ENCODE measurements around the gene SORT1. TPM values are rescaled to one million over a fixed set of nuclear protein-coding genes. Genes with fewer than 3 reads are reported as not detected.

Gene SORT1
- total and polyA plus RNA-seq, 4 donors: 1.0 to 10.6 (median 3.4) TPM

DNA sequence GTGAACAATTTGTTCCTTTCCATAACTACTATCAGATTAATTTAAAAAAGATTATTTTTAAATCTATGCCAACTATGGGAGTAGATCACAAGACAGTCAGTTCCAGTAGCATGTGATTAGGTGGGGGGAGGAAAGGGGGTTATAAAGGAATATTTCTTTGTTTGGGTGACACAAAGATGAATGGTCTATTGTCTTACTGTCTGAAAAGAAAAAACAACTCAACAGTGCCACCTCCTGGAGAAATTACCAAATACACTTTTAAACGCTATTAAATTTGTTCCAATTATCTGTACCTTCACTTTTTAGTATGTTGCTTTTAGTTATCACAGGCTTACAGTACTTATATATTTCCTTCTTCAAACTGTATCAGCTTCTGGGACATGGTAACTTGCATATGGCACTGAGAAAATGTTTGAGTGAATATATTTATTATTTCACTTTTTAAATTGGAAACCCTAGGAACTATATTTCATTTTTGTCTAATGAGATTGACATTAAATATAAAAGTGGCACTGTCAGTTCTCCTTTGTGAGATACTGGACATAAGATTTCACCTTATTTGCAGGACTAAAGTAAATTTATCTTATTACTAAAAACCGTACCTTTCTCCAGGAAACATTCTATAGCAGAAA, 1.7 kb upstream of the SORT1 start:
- TF ChIP-seq FOXA1 (IDR thresholded peaks at IDR 0.05): no peak
- no peak for TF ChIP-seq JUND (IDR thresholded peaks at IDR 0.05)
- TF ChIP-seq, protein P1, sequence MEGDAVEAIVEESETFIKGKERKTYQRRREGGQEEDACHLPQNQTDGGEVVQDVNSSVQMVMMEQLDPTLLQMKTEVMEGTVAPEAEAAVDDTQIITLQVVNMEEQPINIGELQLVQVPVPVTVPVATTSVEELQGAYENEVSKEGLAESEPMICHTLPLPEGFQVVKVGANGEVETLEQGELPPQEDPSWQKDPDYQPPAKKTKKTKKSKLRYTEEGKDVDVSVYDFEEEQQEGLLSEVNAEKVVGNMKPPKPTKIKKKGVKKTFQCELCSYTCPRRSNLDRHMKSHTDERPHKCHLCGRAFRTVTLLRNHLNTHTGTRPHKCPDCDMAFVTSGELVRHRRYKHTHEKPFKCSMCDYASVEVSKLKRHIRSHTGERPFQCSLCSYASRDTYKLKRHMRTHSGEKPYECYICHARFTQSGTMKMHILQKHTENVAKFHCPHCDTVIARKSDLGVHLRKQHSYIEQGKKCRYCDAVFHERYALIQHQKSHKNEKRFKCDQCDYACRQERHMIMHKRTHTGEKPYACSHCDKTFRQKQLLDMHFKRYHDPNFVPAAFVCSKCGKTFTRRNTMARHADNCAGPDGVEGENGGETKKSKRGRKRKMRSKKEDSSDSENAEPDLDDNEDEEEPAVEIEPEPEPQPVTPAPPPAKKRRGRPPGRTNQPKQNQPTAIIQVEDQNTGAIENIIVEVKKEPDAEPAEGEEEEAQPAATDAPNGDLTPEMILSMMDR (IDR thresholded peaks at IDR 0.05; ENCODE audit: low read depth, low read length, missing input control): peak; percentile 61
- TF ChIP-seq REST (IDR thresholded peaks at IDR 0.05): no peak
- peak; percentile 85 to 87 for TF ChIP-seq RAD21 (IDR thresholded peaks at IDR 0.05)
- TF ChIP-seq HNF4G (IDR thresholded peaks at IDR 0.05): no peak
- no peak for TF ChIP-seq YY1 (IDR thresholded peaks at IDR 0.05)
- TF ChIP-seq SP1 (IDR thresholded peaks at IDR 0.05): no peak
- H3K9ac ChIP-seq (ENCODE audit: low read depth in 1 of 2, low read length in 2 of 2): no peak overlapping the region
- no peak for DNase-seq (ENCODE audit: low spot score)
- peaks cover 3 to 13% (median 9%) of the 10 kb centered on the region in 4 donors for H3K4me1 ChIP-seq (ENCODE audit: control insufficient read depth in 4 of 4, insufficient read depth in 4 of 4, low read length in 3 of 4)
- H3K9me3 ChIP-seq (ENCODE audit: control insufficient read depth in 4 of 4, low read length in 3 of 4): no peaks in the 10 kb centered on the region
- peaks cover 0 to 32% (median 20%) of the 10 kb centered on the region in 4 donors for H3K36me3 ChIP-seq (ENCODE audit: control insufficient read depth in 4 of 4, insufficient read depth in 3 of 4, low read depth in 1 of 4, low read length in 3 of 4)
- WGBS: 32% methylated on average over 2 of the region's 2 CpGs
- no peak overlapping the region for H3K4me3 ChIP-seq (ENCODE audit: low read depth in 1 of 3, low read length in 3 of 3)
- no peak overlapping the region for H3K27ac ChIP-seq (ENCODE audit: low read depth in 1 of 2, low read length in 2 of 2)
- H3K27me3 ChIP-seq (ENCODE audit: control insufficient read depth in 4 of 4, insufficient read depth in 4 of 4, low read length in 3 of 4): no peaks in the 10 kb centered on the region

- no peak for DNase-seq (ENCODE audit: low spot score)
- WGBS: 57% methylated on average over 18 of the region's 18 CpGs
Measured at GRCh38 chr1:109398343-109399225, 866 bp upstream of the SORT1 start.

More at GRCh38 chr1:109398343-109399225, 866 bp upstream of the SORT1 start:
- H3K36me3 ChIP-seq (ENCODE audit: control insufficient read depth in 4 of 4, insufficient read depth in 3 of 4, low read depth in 1 of 4, low read length in 3 of 4): peaks cover 0 to 23% (median 19%) of the 10 kb centered on the region in 4 donors
- H3K27me3 ChIP-seq (ENCODE audit: control insufficient read depth in 4 of 4, insufficient read depth in 4 of 4, low read length in 3 of 4): no peaks in the 10 kb centered on the region
- no peak overlapping the region for H3K9ac ChIP-seq (ENCODE audit: low read depth in 1 of 2, low read length in 2 of 2)
- no peaks in the 10 kb centered on the region for H3K9me3 ChIP-seq (ENCODE audit: control insufficient read depth in 4 of 4, low read length in 3 of 4)
- H3K4me1 ChIP-seq (ENCODE audit: control insufficient read depth in 4 of 4, insufficient read depth in 4 of 4, low read length in 3 of 4): peaks cover 3 to 13% (median 9%) of the 10 kb centered on the region in 4 donors
- no peak overlapping the region for H3K27ac ChIP-seq (ENCODE audit: low read depth in 1 of 2, low read length in 2 of 2)
- peak overlapping the region in 1 of 3 donors; percentile 81 for H3K4me3 ChIP-seq (ENCODE audit: low read depth in 1 of 3, low read length in 3 of 3)
- no peak for TF ChIP-seq HNF4A (conservative IDR thresholded peaks at IDR 0.05)
- TF ChIP-seq GABPA (IDR thresholded peaks at IDR 0.05 in 1 of 2, conservative IDR thresholded peaks at IDR 0.05 in 1 of 2): no peak
- TF ChIP-seq FOXA2 (IDR thresholded peaks at IDR 0.05): no peak
- no peak for TF ChIP-seq RAD21 (IDR thresholded peaks at IDR 0.05)

All from liver (tissue), 9 donors.